Upper lobe of left lung (tissue), 4 donors: ENCODE results near the gene LOXL1.

Experiments
- EP300 ChIP-seq, 4 donors: sonication (generic); formaldehyde crosslinking; IDR thresholded peaks; one replicate each; pipeline ENCODE4 v1.5.1; 2017; ENCODE audit warnings: antibody characterized with exemption in 4 of 4, control low read depth in 2 of 4
- POLR2A ChIP-seq, 4 donors: fragments of 450-650 bp; IDR thresholded peaks; one replicate each; pipeline ENCODE4 v1.5.1; 2016 to 2017; ENCODE audit warnings: antibody characterized with exemption in 4 of 4, mild to moderate bottlenecking in 2 of 4
- POLR2AphosphoS5 ChIP-seq, 2 donors: sonication (generic); formaldehyde crosslinking; IDR thresholded peaks; one replicate each; pipeline ENCODE4 v1.5.1; 2017; ENCODE audit warnings: antibody characterized with exemption in 2 of 2
- TF ChIP-seq, protein P1 (sequence below), 6 experiments: fragments of 450-650 bp in 4 of 6; fragments of 200-600 bp in 2 of 6; sonication (generic) in 2 of 6; IDR thresholded peaks; one replicate each; pipeline ENCODE4 v1.5.1; 2016 to 2019; ENCODE audit warnings: antibody characterized with exemption in 6 of 6

DNA sequence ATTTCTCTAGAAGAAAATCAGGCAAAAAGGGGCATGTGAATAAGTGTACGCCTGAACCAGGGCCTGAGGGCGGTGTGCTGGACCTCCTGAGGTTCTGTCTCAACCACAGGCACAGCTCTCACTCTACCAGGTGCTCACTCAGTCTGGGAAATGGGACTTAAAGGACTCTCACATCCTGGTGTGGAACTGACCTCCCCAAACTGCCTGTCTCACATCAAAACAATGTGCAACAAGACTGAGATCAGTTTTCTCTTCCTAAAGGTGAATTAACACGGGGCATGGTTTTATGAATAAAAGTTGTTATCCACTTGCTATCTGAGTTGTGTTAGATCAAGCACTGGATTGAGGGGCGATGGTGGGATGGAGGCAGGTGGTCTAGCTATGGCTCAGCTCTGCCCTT, 61.0 kb downstream of the LOXL1 start:
- TF ChIP-seq EP300 (IDR thresholded peaks at IDR 0.05) (no peak), POLR2A (IDR thresholded peaks at IDR 0.05) (no peak), POLR2AphosphoS5 (IDR thresholded peaks at IDR 0.05) (no peak)
- TF ChIP-seq, protein P1, sequence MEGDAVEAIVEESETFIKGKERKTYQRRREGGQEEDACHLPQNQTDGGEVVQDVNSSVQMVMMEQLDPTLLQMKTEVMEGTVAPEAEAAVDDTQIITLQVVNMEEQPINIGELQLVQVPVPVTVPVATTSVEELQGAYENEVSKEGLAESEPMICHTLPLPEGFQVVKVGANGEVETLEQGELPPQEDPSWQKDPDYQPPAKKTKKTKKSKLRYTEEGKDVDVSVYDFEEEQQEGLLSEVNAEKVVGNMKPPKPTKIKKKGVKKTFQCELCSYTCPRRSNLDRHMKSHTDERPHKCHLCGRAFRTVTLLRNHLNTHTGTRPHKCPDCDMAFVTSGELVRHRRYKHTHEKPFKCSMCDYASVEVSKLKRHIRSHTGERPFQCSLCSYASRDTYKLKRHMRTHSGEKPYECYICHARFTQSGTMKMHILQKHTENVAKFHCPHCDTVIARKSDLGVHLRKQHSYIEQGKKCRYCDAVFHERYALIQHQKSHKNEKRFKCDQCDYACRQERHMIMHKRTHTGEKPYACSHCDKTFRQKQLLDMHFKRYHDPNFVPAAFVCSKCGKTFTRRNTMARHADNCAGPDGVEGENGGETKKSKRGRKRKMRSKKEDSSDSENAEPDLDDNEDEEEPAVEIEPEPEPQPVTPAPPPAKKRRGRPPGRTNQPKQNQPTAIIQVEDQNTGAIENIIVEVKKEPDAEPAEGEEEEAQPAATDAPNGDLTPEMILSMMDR (IDR thresholded peaks at IDR 0.05): no peak
